HepG2 (cell line): ENCODE results near the gene SP140L. TPM values are rescaled to one million over a fixed set of nuclear protein-coding genes. Genes with fewer than 3 reads are reported as not detected.
A peak's percentile ranks its signal among the peaks of the same experiment; 100 is the strongest.

Source experiments
- CHD2 ChIP-seq: IDR thresholded peaks from 2 replicates; pipeline ENCODE4 v1.6.1; 2011; ENCODE audit warnings: low read depth, low read length, improper control_type of control experiment
- EED ChIP-seq: sonication (generic); formaldehyde crosslinking; IDR thresholded peaks from 2 replicates; pipeline ENCODE4 v1.5.0; 2020; ENCODE audit warnings: mild to moderate bottlenecking, missing genetic modification reagents
- GTF2F1 ChIP-seq: fragments of 150-350 bp; IDR thresholded peaks from 2 replicates; pipeline ENCODE4 v1.6.1; 2014; ENCODE audit warnings: low read length
- HCFC1 ChIP-seq: fragments of 150-350 bp; IDR thresholded peaks from 2 replicates; pipeline ENCODE4 v1.6.1; 2014; ENCODE audit warnings: low read depth, low read length
- HNRNPLL ChIP-seq: fragments of 200-400 bp; formaldehyde crosslinking; IDR thresholded peaks from 2 replicates; pipeline ENCODE4 v1.6.1; 2017; ENCODE audit warnings: mild to moderate bottlenecking, low read depth, low read length; ENCODE audit not compliant: poor library complexity, severe bottlenecking
- LRRFIP1 ChIP-seq: sonication (generic); formaldehyde crosslinking; conservative IDR thresholded peaks from 2 replicates; pipeline ENCODE4 v1.4.0; 2020; ENCODE audit warnings: missing genetic modification reagents
- MEF2D ChIP-seq: sonication (generic); formaldehyde crosslinking; IDR thresholded peaks from 2 replicates; pipeline ENCODE4 v1.5.1; 2020; ENCODE audit warnings: mild to moderate bottlenecking, missing genetic modification reagents
- NKX3-1 ChIP-seq: sonication (generic); formaldehyde crosslinking; IDR thresholded peaks from 2 replicates; pipeline ENCODE4 v1.5.0; 2020; ENCODE audit warnings: missing genetic modification reagents
- SAFB2 ChIP-seq: sonication (generic); formaldehyde crosslinking; IDR thresholded peaks from 2 replicates; pipeline ENCODE4 v1.5.1; 2020; ENCODE audit warnings: missing genetic modification reagents, low read depth, mild to moderate bottlenecking, borderline replicate concordance
- SAP130 ChIP-seq: IDR thresholded peaks from 2 replicates; pipeline ENCODE4 v1.6.1; 2016; ENCODE audit warnings: low read depth
- STAG1 ChIP-seq: sonication (generic); formaldehyde crosslinking; IDR thresholded peaks from 2 replicates; pipeline ENCODE4 v1.4.0; 2020; ENCODE audit warnings: missing genetic modification reagents
- ZMYM2 ChIP-seq: sonication (generic); formaldehyde crosslinking; IDR thresholded peaks from 2 replicates; pipeline ENCODE4 v1.8.0; 2022; ENCODE audit warnings: mild to moderate bottlenecking, missing genetic modification reagents
- ZNF235 ChIP-seq: sonication (generic); formaldehyde crosslinking; IDR thresholded peaks from 2 replicates; pipeline ENCODE4 v1.8.1; 2023; ENCODE audit warnings: mild to moderate bottlenecking, missing genetic modification reagents, borderline replicate concordance
- ZNF382 ChIP-seq: sonication (generic); formaldehyde crosslinking; IDR thresholded peaks from 2 replicates; pipeline ENCODE4 v1.5.0; 2020; ENCODE audit warnings: missing genetic modification reagents, mild to moderate bottlenecking, borderline replicate concordance
- ZNF552 ChIP-seq: sonication (generic); formaldehyde crosslinking; IDR thresholded peaks from 2 replicates; pipeline ENCODE4 v1.9.0; 2022; ENCODE audit warnings: missing genetic modification reagents, mild to moderate bottlenecking, borderline replicate concordance
- ZNF691 ChIP-seq: sonication (generic); formaldehyde crosslinking; IDR thresholded peaks from 2 replicates; pipeline ENCODE4 v1.4.0; 2020; ENCODE audit warnings: missing genetic modification reagents, low read depth, mild to moderate bottlenecking, borderline replicate concordance
- ZNF703 ChIP-seq: sonication (generic); formaldehyde crosslinking; IDR thresholded peaks from 2 replicates; pipeline ENCODE4 v1.5.1; 2020; ENCODE audit warnings: missing genetic modification reagents, mild to moderate bottlenecking, moderate library complexity, borderline replicate concordance
- ZNF724P ChIP-seq: sonication (generic); formaldehyde crosslinking; IDR thresholded peaks from 2 replicates; pipeline ENCODE4 v1.8.0; 2022; ENCODE audit warnings: missing genetic modification reagents, borderline replicate concordance
- ZNF747 ChIP-seq: sonication (generic); formaldehyde crosslinking; IDR thresholded peaks from 2 replicates; pipeline ENCODE4 v1.8.1; 2023; ENCODE audit warnings: missing genetic modification reagents, mild to moderate bottlenecking, borderline replicate concordance
- polyA plus RNA-seq, 8 experiments: library from polyadenylated mRNA; depleted of rRNA in 3 of 8; stranded (reverse) in 7 of 8; unstranded in 1 of 8; fragments of >200 nt; fragmentation: Illumina TruSeq in 4 of 8; extraction: Trizol in 4 of 8; gene quantifications; 2 replicates each; pipeline versions ENCODE4 v1.2.1 to v1.2.3, GENCODE V29; 2011 to 2016; ENCODE audit warnings: low read depth in 4 of 8, missing spikeins in 1 of 8, mixed read lengths in 1 of 8; ENCODE audit not compliant: insufficient read depth in 1 of 8
- total RNA-seq, 5 experiments: library from RNA; depleted of rRNA; stranded (reverse); fragments of >200 nt; fragmentation: Illumina TruSeq; extraction: Trizol; gene quantifications; 2 replicates each; pipeline ENCODE4 v1.2.3, GENCODE V29; 2016; ENCODE audit warnings: low read depth in 1 of 5
- TF ChIP-seq, protein P1 (sequence below): sonication (generic); formaldehyde crosslinking; IDR thresholded peaks from 2 replicates; pipeline ENCODE4 v1.4.0; 2020; ENCODE audit warnings: missing genetic modification reagents, borderline replicate concordance
- TF ChIP-seq, protein P2 (sequence below): sonication (generic); formaldehyde crosslinking; conservative IDR thresholded peaks from 2 replicates; pipeline ENCODE4 v1.4.0; 2020; ENCODE audit warnings: missing genetic modification reagents

Gene SP140L
- total and polyA plus RNA-seq, 2 of the 13 experiments (the other 11 are each of a cell fraction or from before 2014, with no cell fraction given), result 10.9 to 17.5 TPM

DNA sequence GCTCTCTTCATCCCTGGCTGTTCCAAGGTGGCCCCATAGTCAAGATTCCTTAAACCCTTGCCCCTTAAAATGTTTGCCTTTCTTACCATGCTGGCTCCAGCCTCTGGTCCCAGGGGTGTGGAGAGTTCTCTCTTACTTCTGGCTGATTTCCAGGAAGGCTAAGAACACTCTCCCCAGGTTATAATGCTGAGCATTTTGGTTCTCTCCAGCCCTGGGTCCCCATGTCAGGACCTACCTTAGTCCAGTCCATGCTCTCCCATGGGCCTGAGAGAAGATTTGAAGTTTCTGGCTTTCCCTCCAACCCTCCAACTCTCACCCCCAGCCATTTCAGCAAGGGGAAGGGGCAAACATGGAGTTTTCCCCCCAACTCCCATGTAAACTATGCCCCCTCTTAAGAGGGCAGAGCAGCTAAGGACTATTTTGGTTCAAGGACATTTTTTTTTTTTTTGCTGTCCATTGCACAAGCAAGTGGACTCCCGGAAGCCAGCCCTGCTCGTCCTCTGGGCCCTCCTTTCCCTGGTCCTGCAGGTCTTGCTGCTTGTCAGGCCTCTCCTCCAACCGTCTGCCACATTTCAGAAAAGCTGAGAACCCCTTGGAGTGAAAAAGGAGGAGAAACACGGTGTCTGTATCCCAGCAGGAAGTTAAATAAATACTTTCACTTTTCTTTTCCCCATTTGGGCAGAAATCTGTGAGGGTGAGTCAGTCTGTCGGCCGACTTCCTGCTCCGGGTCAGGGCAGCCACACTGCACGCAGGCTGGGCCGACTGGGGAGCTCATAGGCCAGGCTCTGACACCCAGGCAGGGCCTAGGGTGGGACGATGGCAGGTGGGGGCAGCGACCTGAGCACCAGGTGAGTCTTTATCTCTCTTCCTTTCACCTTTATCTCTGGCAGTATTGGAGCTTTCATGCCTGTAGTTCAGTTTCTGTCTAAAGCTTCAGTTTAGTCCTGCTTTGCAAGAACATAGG lies at the start of gene SP140L (continued):
- no peak for TF ChIP-seq ZNF382 (CRISPR knock-in tag)
- TF ChIP-seq ZNF235, result no peak
- no peak for TF ChIP-seq MEF2D (CRISPR knock-in tag)
- TF ChIP-seq GTF2F1, result no peak
- TF ChIP-seq ZNF724P, result no peak
- no peak for TF ChIP-seq ZNF552 (CRISPR knock-in tag)
- TF ChIP-seq CHD2, result no peak; the same call in 1 of the 2 replicates
- TF ChIP-seq ZNF703 (CRISPR knock-in tag), result no peak
- TF ChIP-seq ZNF747 (CRISPR knock-in tag), result 0 out of 2 replicates have a peak, but pooled peaks have one; percentile 25
- no peak for TF ChIP-seq EED (CRISPR knock-in tag)
- TF ChIP-seq ZNF691, result peak; percentile 47; the same call in 1 of the 2 replicates
- TF ChIP-seq, protein P1, sequence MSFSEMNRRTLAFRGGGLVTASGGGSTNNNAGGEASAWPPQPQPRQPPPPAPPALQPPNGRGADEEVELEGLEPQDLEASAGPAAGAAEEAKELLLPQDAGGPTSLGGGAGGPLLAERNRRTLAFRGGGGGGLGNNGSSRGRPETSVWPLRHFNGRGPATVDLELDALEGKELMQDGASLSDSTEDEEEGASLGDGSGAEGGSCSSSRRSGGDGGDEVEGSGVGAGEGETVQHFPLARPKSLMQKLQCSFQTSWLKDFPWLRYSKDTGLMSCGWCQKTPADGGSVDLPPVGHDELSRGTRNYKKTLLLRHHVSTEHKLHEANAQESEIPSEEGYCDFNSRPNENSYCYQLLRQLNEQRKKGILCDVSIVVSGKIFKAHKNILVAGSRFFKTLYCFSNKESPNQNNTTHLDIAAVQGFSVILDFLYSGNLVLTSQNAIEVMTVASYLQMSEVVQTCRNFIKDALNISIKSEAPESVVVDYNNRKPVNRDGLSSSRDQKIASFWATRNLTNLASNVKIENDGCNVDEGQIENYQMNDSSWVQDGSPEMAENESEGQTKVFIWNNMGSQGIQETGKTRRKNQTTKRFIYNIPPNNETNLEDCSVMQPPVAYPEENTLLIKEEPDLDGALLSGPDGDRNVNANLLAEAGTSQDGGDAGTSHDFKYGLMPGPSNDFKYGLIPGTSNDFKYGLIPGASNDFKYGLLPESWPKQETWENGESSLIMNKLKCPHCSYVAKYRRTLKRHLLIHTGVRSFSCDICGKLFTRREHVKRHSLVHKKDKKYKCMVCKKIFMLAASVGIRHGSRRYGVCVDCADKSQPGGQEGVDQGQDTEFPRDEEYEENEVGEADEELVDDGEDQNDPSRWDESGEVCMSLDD, result no peak
- TF ChIP-seq HNRNPLL, result no peak
- TF ChIP-seq NKX3-1 (CRISPR knock-in tag), result no peak
- TF ChIP-seq, protein P2, sequence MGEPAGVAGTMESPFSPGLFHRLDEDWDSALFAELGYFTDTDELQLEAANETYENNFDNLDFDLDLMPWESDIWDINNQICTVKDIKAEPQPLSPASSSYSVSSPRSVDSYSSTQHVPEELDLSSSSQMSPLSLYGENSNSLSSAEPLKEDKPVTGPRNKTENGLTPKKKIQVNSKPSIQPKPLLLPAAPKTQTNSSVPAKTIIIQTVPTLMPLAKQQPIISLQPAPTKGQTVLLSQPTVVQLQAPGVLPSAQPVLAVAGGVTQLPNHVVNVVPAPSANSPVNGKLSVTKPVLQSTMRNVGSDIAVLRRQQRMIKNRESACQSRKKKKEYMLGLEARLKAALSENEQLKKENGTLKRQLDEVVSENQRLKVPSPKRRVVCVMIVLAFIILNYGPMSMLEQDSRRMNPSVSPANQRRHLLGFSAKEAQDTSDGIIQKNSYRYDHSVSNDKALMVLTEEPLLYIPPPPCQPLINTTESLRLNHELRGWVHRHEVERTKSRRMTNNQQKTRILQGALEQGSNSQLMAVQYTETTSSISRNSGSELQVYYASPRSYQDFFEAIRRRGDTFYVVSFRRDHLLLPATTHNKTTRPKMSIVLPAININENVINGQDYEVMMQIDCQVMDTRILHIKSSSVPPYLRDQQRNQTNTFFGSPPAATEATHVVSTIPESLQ (CRISPR knock-in tag), result no peak
- TF ChIP-seq SAP130 (CRISPR knock-in tag), result peak; percentile 98
- 0 out of 2 replicates have a peak, but pooled peaks have one; percentile 13 for TF ChIP-seq STAG1 (CRISPR knock-in tag)
- peak; percentile 57 for TF ChIP-seq HCFC1
- no peak for TF ChIP-seq SAFB2
- no peak for TF ChIP-seq ZMYM2 (CRISPR knock-in tag)
- no peak for TF ChIP-seq LRRFIP1
